Omental fat pad (tissue), 4 donors: ENCODE measurements around the gene RETREG3. TPM values are rescaled to one million over a fixed set of nuclear protein-coding genes. Genes with fewer than 3 reads are reported as not detected.

Experiments used
- ATAC-seq: fragments of 150-250 bp; one replicate; pipeline ENCODE4 v1.9.1; 2016; ENCODE audit warnings: mild to moderate bottlenecking, moderate library complexity; ENCODE audit not compliant: low FRiP score
- DNase-seq: peaks from one replicate; pipeline ENCODE4 v3.0.0-alpha.2; 2019; ENCODE audit warnings: low spot score
- CTCF ChIP-seq, 3 donors: fragments of 450-650 bp; IDR thresholded peaks; one replicate each; pipeline ENCODE4 v1.5.1; 2016 to 2017; ENCODE audit warnings: antibody characterized with exemption in 3 of 3, mild to moderate bottlenecking in 3 of 3, moderate library complexity in 2 of 3
- total RNA-seq, 4 donors: library from RNA; depleted of rRNA; stranded (reverse); fragments of >200 nt; gene quantifications; one replicate each; pipeline ENCODE4 v1.1.0, GENCODE V29; 2016

RETREG3 gene
- total RNA-seq, 4 donors from 2014 or later: 37.0 to 70.3 (median 55.5) TPM

GRCh38 chr17:42586514-42587230 is 22.5 kb downstream of the RETREG3 start:
- TF ChIP-seq CTCF (IDR thresholded peaks at IDR 0.05): no peak
- ATAC-seq (no peak), DNase-seq (no peak)

- DNase-seq: no peak
- no peak for TF ChIP-seq CTCF (IDR thresholded peaks at IDR 0.05)
- ATAC-seq: no peak
Observed at GRCh38 chr17:42585353-42585752, 23.8 kb downstream of the RETREG3 start.

GRCh38 chr17:42584880-42585279 is 24.3 kb downstream of the RETREG3 start:
- no peak for DNase-seq
- no peak for TF ChIP-seq CTCF (IDR thresholded peaks at IDR 0.05)
- ATAC-seq: no peak

- no peak for TF ChIP-seq CTCF (IDR thresholded peaks at IDR 0.05)
- DNase-seq (no peak), ATAC-seq (no peak)
Observed at GRCh38 chr17:42581744-42582270, 27.4 kb downstream of the RETREG3 start.

- ATAC-seq (no peak), DNase-seq (no peak)
- TF ChIP-seq CTCF (IDR thresholded peaks at IDR 0.05): no peak
Observed at GRCh38 chr17:42579794-42580551, 29.2 kb downstream of the RETREG3 start.

- TF ChIP-seq CTCF (IDR thresholded peaks at IDR 0.05): peak in 1 of 3 donors; percentile 41
- peak; percentile 31 for ATAC-seq
- peak; percentile 90 for DNase-seq
Observed at GRCh38 chr17:42578282-42578869, 30.8 kb downstream of the RETREG3 start.
